Activated CD4-positive, alpha-beta T cell treated with anti-CD3 and anti-CD28 coated beads, Interleukin-2, Interleukin-6, amounts not matched to agents 100 ng/mL and 50 ng/mL, durations not matched to agents 16 hours and 8 hours (primary cell): ENCODE measurements around the gene WASHC3.
"Not testable (repeated sequence)": the region's sequence is repeated elsewhere in the genome, so short reads cannot be mapped to it uniquely, and the experiment has no call there.

Experiments
- DNase-seq: peaks from one replicate; pipeline ENCODE4 v3.0.0-alpha.2; 2020

The WASHC3 gene

GRCh38 chr12:102061560-102062418 lies at the start of gene WASHC3:
Gene WASHC3, minus strand, starts transcription at chr12:102061991. Its CDS starts 29 bp downstream, at chr12:102061962.
- DNase-seq: peak; percentile 97

GRCh38 chr12:102110782-102111181 lies 49.0 kb upstream of the WASHC3 start:
- DNase-seq: no peak

- DNase-seq: no peak
Measured at GRCh38 chr12:102107970-102108369, 46.2 kb upstream of the WASHC3 start.

- no peak for DNase-seq
Measured at GRCh38 chr12:102106905-102107304, 45.1 kb upstream of the WASHC3 start.

- no peak for DNase-seq
Measured at GRCh38 chr12:102096855-102097254, 35.1 kb upstream of the WASHC3 start.

- DNase-seq: peak; percentile 22
Measured at GRCh38 chr12:102095677-102096263, 34.0 kb upstream of the WASHC3 start.

- no peak for DNase-seq
Measured at GRCh38 chr12:102093319-102093718, 31.5 kb upstream of the WASHC3 start.

- not testable (repeated sequence) for DNase-seq
Measured at GRCh38 chr12:102089228-102089835, 27.5 kb upstream of the WASHC3 start.

- DNase-seq: no peak
Measured at GRCh38 chr12:102080842-102081241, 19.1 kb upstream of the WASHC3 start.

- not testable (repeated sequence) for DNase-seq
Measured at GRCh38 chr12:102072092-102072491, 10.3 kb upstream of the WASHC3 start.

GRCh38 chr12:102069707-102070106 lies 7.9 kb upstream of the WASHC3 start:
- no peak for DNase-seq

- DNase-seq: no peak
Measured at GRCh38 chr12:102067574-102068258, 5.9 kb upstream of the WASHC3 start.

- DNase-seq: no peak
Measured at GRCh38 chr12:102064476-102064875, 2.7 kb upstream of the WASHC3 start.

- no peak for DNase-seq
Measured at GRCh38 chr12:102063069-102063468, 1.3 kb upstream of the WASHC3 start.

- DNase-seq: no peak
Measured at GRCh38 chr12:102062419-102062806, 622 bp upstream of the WASHC3 start.

GRCh38 chr12:102061096-102061559 lies 663 bp downstream of the WASHC3 start:
- DNase-seq: peak; percentile 63

- peak; percentile 62 for DNase-seq
Measured at GRCh38 chr12:102059343-102059742, 2.4 kb downstream of the WASHC3 start.

GRCh38 chr12:102054345-102054744 lies 7.4 kb downstream of the WASHC3 start:
- no peak for DNase-seq

- no peak for DNase-seq
Measured at GRCh38 chr12:102053062-102053349, 8.8 kb downstream of the WASHC3 start.

GRCh38 chr12:102052192-102053061 lies 9.4 kb downstream of the WASHC3 start:
- DNase-seq: no peak

- DNase-seq: peak; percentile 6
Measured at GRCh38 chr12:102051431-102051965, 10.3 kb downstream of the WASHC3 start.
